Measurements from ENCODE around the gene TBX4. TPM values are rescaled to one million over a fixed set of nuclear protein-coding genes. Genes with fewer than 3 reads are reported as not detected.

The TBX4 gene
- total RNA-seq, 4 donors from 2014 or later = 2.4 TPM; not detected in 3

DNA sequence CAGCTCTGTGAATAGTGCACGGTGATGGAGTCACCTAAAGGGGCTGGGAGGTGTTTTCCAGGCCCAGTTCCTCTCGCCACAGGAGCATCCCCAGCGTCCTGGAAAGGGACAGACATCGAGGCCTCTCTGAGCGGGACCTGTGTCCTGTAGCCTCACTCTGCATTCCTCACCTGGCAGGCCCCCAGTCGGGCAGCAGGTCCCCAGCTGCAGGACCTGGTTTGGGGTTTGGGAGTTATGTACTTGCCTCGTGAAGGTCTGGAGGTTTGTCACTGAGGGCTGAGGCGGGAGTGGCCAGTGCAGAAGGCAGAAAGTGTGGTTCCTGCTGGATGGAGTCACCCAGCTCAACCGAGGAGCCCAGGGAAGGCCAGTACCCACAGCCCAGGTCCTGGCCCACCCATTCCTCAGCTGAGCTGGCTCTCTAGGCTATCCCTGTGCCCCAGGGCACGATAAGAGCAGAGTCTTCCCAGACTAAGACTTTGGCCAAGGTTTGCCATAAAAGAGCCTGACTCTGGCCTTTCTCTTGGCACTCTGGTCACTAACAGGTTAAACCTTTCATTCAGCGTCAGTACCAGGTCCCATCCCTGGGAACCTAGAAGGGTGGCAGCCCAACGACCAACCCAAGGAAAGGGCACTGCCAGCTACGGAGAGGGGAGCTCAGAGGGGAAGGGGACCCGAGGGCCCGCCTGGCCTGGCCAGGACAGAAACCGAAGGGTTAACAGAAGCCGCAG, 24.4 kb downstream of the TBX4 start:
- no peaks in the 10 kb centered on the region for H3K9me3 ChIP-seq
- WGBS, 2 donors (ENCODE audit: low coverage in 1 of 2) = 67% methylated on average over 17 of the region's 17 CpGs; no CpG with 5 or more reads in 1 of the 2 donors
- H3K27ac ChIP-seq = no peak overlapping the region
- peaks cover 11% of the 10 kb centered on the region for H3K27me3 ChIP-seq
- H3K4me1 ChIP-seq = no peaks in the 10 kb centered on the region
- no peak for DNase-seq
- in situ Hi-C loops (cut with MboI; ENCODE audit: low pct_ligation_motif_present in 1 of 4, low pct_unique_long_range_greater_than_20kb in 1 of 4, low sequenced_read_pairs in 3 of 4) = no loop called here
- TF ChIP-seq POLR2AphosphoS5 (IDR thresholded peaks at IDR 0.05) = no peak
- TF ChIP-seq POLR2A (IDR thresholded peaks at IDR 0.05) = no peak
- TF ChIP-seq EP300 (IDR thresholded peaks at IDR 0.05; ENCODE audit: low read depth) = no peak
- TF ChIP-seq CTCF (IDR thresholded peaks at IDR 0.05) = no peak
- intact Hi-C loops (cut with DNase I; ENCODE audit: low total_unique reads) = no loop called here
- no peak overlapping the region for H3K4me3 ChIP-seq
- no peaks in the 10 kb centered on the region for H3K36me3 ChIP-seq

- Histone ChIP-seq H3K4me3 (no peak overlapping the region), H3K27me3 (peaks cover 11% of the 10 kb centered on the region), H3K9me3 (no peaks in the 10 kb centered on the region), H3K4me1 (no peaks in the 10 kb centered on the region), H3K27ac (no peak overlapping the region), H3K36me3 (no peaks in the 10 kb centered on the region)
- WGBS, 2 donors (ENCODE audit: low coverage in 1 of 2) = 79% methylated on average over 23 of the region's 23 CpGs; no CpG with 5 or more reads in 1 of the 2 donors
- TF ChIP-seq EP300 (IDR thresholded peaks at IDR 0.05; ENCODE audit: low read depth) (no peak), CTCF (IDR thresholded peaks at IDR 0.05) (no peak)
- intact Hi-C loops (cut with DNase I; ENCODE audit: low total_unique reads) (no loop called here), in situ Hi-C loops (cut with MboI; ENCODE audit: low pct_ligation_motif_present in 1 of 4, low pct_unique_long_range_greater_than_20kb in 1 of 4, low sequenced_read_pairs in 3 of 4) (no loop called here)
- no peak for DNase-seq
Observed at GRCh38 chr17:61477204-61477834, 25.1 kb downstream of the TBX4 start.

- Histone ChIP-seq H3K27me3 (peaks cover 11% of the 10 kb centered on the region), H3K4me1 (no peaks in the 10 kb centered on the region), H3K9me3 (no peaks in the 10 kb centered on the region), H3K36me3 (no peaks in the 10 kb centered on the region), H3K4me3 (no peak overlapping the region), H3K27ac (no peak overlapping the region)
- WGBS, 2 donors (ENCODE audit: low coverage in 1 of 2) = 88% methylated on average over 9 of the region's 9 CpGs; no CpG with 5 or more reads in 1 of the 2 donors
- DNase-seq = no peak
- intact Hi-C loops (cut with DNase I; ENCODE audit: low total_unique reads) (no loop called here), in situ Hi-C loops (cut with MboI; ENCODE audit: low pct_ligation_motif_present in 1 of 4, low pct_unique_long_range_greater_than_20kb in 1 of 4, low sequenced_read_pairs in 3 of 4) (no loop called here)
- TF ChIP-seq CTCF (IDR thresholded peaks at IDR 0.05) (no peak), POLR2AphosphoS5 (IDR thresholded peaks at IDR 0.05) (no peak), POLR2A (IDR thresholded peaks at IDR 0.05) (no peak), EP300 (IDR thresholded peaks at IDR 0.05; ENCODE audit: low read depth) (no peak)
Observed at GRCh38 chr17:61478026-61478789, 26.0 kb downstream of the TBX4 start.

DNA sequence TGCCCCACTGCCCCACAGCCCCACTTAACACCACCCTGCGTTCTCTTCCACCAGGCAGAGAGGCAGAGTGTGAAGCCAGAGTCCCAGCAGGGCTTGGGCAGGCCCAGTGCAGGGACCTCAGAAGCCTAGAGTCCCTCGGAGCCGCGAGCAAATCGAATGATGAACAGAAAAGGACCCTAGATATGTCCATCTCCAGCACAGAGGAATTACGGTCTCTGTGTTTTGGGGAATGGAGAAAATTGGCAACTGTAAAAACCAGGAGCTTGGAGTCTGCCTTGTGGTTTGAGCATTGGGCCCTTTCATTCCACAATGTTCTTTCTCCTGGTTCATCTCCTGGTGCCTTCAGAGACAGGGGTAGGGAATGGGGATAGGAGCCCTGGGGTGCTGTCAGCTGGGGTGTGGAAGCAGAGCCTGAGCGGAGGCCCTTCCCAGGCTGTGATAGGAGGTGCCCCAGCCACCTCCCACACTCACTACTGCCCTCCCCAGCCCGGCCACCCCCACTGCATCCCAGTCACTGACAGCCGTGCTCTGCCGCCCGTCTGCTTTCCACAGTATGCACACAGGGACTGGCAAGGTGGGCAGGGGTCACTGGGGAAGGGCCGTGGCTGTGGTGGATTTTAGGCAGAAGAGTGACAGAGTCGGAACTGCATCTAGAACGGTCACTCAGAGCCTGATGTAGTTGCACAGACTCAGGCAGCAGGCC, 26.7 kb downstream of the TBX4 start:
- DNase-seq = no peak
- Histone ChIP-seq H3K27ac (no peak overlapping the region), H3K27me3 (peaks cover 11% of the 10 kb centered on the region), H3K4me3 (no peak overlapping the region), H3K36me3 (no peaks in the 10 kb centered on the region), H3K4me1 (no peaks in the 10 kb centered on the region), H3K9me3 (no peaks in the 10 kb centered on the region)
- intact Hi-C loops (cut with DNase I; ENCODE audit: low total_unique reads) = no loop called here
- TF ChIP-seq CTCF (IDR thresholded peaks at IDR 0.05) (no peak), POLR2AphosphoS5 (IDR thresholded peaks at IDR 0.05) (no peak), EP300 (IDR thresholded peaks at IDR 0.05; ENCODE audit: low read depth) (no peak), POLR2A (IDR thresholded peaks at IDR 0.05) (no peak)
- in situ Hi-C loops (cut with MboI; ENCODE audit: low pct_ligation_motif_present in 1 of 4, low pct_unique_long_range_greater_than_20kb in 1 of 4, low sequenced_read_pairs in 3 of 4) = no loop called here
- 20 to 88% methylated on average over 1 to 14 of the region's 14 CpGs for WGBS, 2 donors (ENCODE audit: low coverage in 1 of 2)

All from transverse colon (tissue), 4 donors.